GM03348 (cell line): ENCODE data around the gene IRF2BP2.

ENCODE experiments used
- DNase-seq: peaks from one replicate; pipeline ENCODE4 v3.0.0; 2012; ENCODE audit warnings: low spot score

The IRF2BP2 gene

DNA sequence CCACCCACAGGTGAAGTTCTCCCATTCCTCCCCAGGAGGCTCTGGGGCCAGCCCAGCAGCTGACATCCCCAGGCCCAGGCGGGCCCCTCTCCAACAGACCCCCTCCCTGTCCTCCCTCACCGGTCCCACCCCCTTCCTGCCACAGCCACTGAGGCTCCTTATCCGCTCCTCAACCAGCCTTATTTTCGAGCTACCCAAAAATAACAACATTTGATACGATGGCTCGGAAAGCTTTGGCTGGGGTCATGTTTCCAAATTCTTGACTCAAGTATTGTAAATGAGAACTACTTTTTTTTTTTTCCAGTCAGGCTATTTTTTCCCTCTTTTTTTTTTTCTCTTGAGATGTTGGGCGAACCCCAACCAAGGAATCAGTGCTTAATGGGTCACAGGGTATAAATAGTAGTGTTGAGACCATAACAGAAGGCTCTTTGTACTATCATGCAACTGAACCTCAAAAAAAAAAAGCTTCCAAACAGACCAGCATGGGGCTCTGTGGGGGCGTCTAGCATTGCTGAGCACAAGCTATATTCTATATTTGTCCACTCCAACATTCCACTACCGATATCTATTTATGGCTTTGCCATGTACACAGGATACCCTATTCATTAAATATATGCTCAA lies 27.2 kb downstream of the IRF2BP2 start:
- no peak for DNase-seq

DNA sequence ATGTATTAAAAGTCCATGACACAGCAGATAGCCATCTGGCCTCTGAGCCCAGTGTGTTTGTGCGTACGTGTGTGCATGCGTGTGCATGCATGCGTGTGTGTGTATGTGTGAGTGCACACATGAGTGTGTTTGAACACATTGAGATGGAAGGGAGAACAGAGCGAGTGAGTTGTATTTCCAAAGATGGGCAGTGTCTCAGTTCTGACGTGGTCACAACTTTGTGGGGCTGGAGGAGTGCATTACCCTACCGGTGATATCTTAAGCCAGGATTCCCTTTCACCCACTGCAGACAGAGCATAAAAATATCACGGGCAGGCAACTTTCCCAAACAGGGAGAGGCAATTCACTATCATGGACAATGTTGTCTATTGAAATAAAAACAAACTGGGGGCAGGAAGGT lies 27.8 kb downstream of the IRF2BP2 start:
- no peak for DNase-seq

DNA sequence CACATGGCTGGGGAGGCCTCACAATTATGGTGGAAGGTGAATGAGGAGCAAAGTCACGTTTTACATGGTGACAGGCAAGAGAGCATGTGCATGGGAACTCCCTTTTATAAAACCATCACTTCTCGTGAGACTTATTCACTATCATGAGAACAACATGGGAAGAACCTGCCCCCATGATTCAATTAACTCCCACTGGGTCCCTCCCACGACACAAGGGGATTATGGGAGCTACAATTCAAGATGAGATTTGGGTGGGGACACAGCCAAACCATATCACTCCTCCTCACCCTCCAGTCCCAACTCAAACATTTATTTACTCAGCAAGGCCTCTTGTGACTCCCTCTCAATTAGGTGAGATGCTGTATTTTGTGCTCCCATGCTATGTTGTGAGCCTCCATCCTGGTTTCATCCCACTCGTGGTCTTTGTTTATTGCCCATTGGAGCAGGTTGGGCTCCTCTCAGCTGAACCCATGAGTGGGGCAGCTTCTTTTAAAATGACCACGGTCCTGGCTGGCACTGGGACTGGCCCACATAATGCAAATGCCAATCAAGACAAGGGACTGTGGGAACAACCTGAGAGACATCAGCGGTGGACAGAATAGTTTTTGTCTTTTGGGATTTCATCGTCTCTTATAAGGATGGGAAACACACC lies 28.8 kb downstream of the IRF2BP2 start:
- no peak for DNase-seq

GRCh38 chr1:234579967-234580366 lies 30.0 kb downstream of the IRF2BP2 start:
- no peak for DNase-seq

DNA sequence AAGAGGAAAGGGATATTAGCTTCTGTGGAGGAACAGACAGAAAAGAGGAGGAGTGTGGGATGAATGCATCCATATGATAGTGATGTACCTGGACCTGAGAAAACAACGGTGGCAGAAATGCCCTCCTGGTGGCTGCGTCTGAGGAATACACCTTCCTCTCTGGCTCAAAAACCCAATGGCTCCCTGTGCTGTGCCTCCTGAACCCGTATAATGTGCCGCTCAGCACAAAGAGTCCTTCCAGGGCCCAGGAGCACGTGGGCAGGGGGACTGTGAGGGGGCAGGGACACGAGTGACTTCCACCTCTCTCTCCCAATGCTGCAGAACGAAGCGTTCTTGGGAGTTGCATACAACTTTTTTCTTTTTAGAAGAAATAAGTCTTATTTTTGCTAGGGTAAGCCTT lies 31.2 kb downstream of the IRF2BP2 start:
- no peak for DNase-seq

DNA sequence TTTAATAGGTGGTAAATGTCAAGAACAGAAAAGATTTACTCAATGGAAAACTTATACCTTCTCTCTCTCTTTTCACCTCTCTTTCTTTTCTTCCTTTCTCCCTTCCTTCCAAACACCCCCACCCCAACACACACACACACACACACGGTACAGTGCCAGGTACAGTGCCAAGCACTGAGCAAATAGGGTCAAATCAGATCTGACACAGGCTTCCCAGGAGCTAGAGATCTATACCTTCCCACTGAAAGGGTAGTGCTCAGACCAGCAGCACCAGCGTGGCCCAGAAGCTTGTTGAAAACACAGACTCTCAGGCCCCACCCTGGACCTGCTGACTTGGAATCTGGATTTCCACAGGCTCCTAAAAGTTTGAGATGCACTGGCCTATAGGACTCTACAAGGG lies 31.9 kb downstream of the IRF2BP2 start:
- no peak for DNase-seq

- DNase-seq, result peak; percentile 45
Measured at GRCh38 chr1:234573711-234574299, 36.2 kb downstream of the IRF2BP2 start.

DNA sequence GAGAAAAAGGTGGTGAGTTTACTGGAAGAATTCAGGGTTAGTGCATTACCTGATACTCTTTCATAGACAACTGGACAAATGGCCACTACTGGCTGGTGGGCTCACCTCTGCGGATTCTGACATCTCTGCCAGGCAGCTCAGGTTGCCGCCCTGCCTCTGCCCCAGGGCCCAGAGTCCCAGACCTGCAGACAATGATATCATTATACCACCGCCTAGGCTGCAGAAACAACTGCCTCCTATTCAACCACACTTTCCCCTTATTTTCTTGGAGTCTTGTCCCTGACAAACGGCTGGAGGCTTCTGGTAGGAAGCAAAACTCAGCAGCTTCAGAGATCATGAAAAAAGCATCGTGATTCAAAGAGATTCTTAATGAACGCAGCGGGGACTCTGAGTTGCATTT lies 37.0 kb downstream of the IRF2BP2 start:
- DNase-seq, result no peak

DNA sequence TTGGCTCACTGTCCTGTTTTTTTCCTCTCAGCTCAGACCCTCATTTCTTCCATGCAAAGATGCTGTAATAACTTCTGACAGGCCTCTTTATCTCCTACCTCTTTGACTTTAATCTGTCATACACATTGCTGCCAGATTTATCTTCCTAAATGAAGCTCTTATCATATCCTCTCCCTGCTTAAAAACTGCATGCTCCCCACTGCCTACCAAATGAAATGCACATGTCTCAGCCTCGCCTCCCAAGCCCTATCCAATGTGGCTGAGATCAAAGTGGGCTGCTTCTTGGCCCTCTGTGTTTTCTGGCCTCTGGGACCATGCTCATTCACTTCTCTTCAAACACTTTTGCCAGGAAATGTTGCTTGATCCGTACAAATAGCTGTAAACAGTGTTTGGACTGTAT lies 38.3 kb downstream of the IRF2BP2 start:
- no peak for DNase-seq

DNA sequence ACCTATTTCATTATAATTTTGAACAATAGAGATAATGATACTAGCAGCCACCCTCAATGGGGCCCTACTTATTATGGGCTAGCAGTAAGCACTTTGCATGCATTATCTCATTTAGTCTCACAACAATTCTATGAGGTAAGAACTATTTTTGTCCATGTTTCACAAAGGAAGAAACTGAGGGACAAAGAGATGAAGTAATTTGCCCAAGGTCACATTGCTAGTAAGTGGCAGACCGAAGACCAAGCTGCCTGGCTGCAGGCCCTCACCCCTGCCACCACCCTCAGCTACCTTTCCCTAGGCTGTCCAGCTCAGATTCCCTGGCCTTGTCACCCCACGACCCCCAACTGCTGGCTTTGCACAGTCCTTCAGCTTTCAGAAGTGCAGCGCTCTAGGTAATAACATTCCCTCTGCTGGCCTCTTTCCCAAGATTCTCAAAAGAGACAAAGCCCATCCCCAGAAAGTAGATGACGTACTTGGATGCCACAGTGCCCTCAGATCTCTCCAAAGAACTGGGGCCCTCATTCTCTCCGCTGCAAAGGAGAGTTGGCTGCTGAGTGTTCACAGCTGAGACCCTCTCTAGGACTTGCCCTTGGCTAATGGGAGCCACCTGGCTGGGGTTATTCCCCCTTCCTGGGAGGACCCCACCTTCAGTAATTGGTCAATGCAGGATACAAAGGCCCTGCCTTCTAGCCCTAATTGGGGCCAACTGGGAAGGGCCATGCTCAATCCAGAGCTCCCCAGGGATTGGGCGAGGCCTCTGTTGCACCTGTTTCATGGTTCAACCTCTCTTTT lies 39.5 kb downstream of the IRF2BP2 start:
- no peak for DNase-seq

DNA sequence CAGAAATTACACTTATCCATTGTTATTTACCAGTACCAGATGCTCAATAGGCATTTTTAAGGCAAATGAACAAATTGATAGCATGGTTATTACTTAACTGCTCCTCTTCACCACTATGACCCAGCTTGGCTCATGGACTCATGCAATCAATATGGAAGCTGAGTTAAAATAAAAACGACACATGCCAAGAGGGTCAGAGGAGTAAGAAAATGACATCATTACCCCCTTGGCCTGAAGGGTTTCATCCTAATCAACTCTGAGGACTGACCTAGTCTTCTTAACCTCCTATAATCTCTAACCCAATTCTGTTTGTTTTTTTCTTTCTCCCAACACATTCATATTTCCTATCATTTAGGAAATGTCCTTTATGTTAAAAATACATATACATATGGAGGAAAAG lies 41.6 kb downstream of the IRF2BP2 start:
- no peak for DNase-seq

GRCh38 chr1:234565132-234565531 lies 44.8 kb downstream of the IRF2BP2 start:
- DNase-seq, result no peak

GRCh38 chr1:234564035-234565029 lies 45.6 kb downstream of the IRF2BP2 start:
- peak; percentile 52 for DNase-seq

- no peak for DNase-seq
Measured at GRCh38 chr1:234562334-234562733, 47.6 kb downstream of the IRF2BP2 start.

- DNase-seq, result no peak
Measured at GRCh38 chr1:234561319-234561718, 48.7 kb downstream of the IRF2BP2 start.

GRCh38 chr1:234559902-234560676 lies 49.9 kb downstream of the IRF2BP2 start:
- no peak for DNase-seq

DNA sequence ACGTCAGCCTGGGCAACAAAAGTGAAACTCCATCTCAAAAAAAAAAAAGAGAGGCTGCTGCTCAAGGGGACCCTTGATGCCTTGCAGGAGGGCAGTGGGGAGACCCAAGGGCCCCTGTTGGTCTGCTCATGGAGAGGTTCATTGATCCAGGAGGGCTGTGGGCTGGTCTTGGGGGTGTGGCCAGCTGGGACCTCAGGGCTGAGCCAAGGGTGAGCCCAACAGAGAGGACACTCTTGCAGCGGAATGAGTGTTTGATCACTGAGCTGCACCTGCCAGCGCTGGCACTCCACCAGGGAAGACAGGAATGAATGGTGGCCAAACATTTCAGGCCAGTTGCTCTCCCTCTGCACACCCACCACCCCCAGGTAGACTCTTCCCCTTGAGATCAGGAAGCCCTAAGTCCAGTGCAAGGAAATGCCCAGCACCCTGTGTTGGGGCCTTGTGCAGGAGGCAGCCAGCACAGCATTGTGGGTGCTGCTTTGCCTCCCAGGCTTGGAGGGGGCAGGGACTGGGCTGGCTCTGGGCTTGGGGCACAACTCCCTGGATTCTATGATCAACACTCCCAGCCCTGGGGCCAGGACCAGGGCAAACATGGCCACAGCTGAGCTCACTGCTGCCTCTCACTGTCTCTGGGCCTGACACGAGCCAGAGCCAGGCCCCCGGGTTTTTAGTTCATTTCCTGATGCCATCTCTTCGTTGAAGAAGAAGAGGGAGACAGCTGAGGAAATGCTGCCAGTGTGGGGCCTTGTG lies 50.7 kb downstream of the IRF2BP2 start:
- DNase-seq, result no peak

GRCh38 chr1:234558330-234558836 lies 51.6 kb downstream of the IRF2BP2 start:
- no peak for DNase-seq

- no peak for DNase-seq
Measured at GRCh38 chr1:234556245-234556943, 53.6 kb downstream of the IRF2BP2 start.
